PC-9 (cell line): Measurements from ENCODE around the gene DCAF7.

Experiments
- CTCF ChIP-seq: fragments of 200-600 bp; sonication (generic); conservative IDR thresholded peaks from 2 replicates; pipeline ENCODE4 v1.6.1; 2017; ENCODE audit warnings: mixed run types, antibody characterized with exemption, mild to moderate bottlenecking, moderate library complexity
- EZH2 ChIP-seq: fragments of 200-600 bp; sonication (generic); IDR thresholded peaks from 2 replicates; pipeline ENCODE4 v1.8.0; 2017; ENCODE audit warnings: antibody characterized with exemption, low read depth

DNA sequence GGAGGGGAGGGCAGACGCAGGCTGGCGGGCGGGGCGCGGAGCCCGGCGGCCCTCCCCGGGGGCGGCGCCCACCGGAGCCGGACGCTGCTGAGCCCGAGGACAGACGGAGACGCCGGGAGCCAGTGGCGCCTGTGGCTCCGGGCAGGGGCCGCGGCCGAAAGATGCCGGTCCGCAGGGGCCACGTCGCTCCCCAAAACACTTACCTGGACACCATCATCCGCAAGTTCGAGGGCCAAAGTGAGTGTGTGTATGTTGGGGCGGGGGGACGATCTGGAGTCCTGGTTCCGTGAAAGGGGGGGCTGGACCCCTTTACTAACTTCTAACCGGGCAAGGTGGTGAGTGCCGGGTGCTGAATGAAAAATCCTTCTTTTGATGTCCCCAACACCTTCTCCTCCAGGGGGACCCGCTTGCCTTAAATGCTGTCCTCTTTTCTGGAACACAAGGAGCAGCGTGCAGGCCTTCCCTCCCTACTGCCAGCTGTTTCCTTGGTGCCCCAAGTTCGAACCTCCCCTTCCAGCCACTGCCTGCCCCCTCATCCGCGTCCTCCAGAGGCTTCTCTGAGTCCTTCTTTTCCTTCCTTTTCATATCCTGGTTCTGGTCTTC is 26.9 kb upstream of the DCAF7 start, which contains the start of gene KCNH6:
- TF ChIP-seq CTCF = no peak
- no peak for TF ChIP-seq EZH2
